HepG2 (cell line): ENCODE data around the gene SSPN. TPM values are rescaled to one million over a fixed set of nuclear protein-coding genes. Genes with fewer than 3 reads are reported as not detected.

Experiments
- AFF4 ChIP-seq: sonication (generic); formaldehyde crosslinking; IDR thresholded peaks from 2 replicates; pipeline ENCODE4 v1.4.0; 2020; ENCODE audit warnings: missing genetic modification reagents
- ASH2L ChIP-seq: fragments of 300-600, 200-600 bp; sonication (generic); IDR thresholded peaks from 2 replicates; pipeline ENCODE4 v1.7.0; 2017; ENCODE audit warnings: low read depth, mild to moderate bottlenecking, moderate library complexity, mixed read lengths, low read length; ENCODE audit not compliant: insufficient read length
- ATF6 ChIP-seq: sonication (generic); formaldehyde crosslinking; conservative IDR thresholded peaks from 2 replicates; pipeline ENCODE4 v1.4.0; 2020; ENCODE audit warnings: missing genetic modification reagents
- ATM ChIP-seq: fragments of 450-650 bp; IDR thresholded peaks from 2 replicates; pipeline ENCODE4 v1.7.1; 2017; ENCODE audit warnings: mild to moderate bottlenecking, borderline replicate concordance
- BORCS8-MEF2B ChIP-seq: sonication (generic); formaldehyde crosslinking; IDR thresholded peaks from 2 replicates; pipeline ENCODE4 v1.8.0; 2022; ENCODE audit warnings: mild to moderate bottlenecking, missing genetic modification reagents
- FOXO4 ChIP-seq: sonication (generic); formaldehyde crosslinking; conservative IDR thresholded peaks from 2 replicates; pipeline ENCODE4 v1.8.1; 2023; ENCODE audit warnings: missing genetic modification reagents
- GMEB2 ChIP-seq: IDR thresholded peaks from 2 replicates; pipeline ENCODE4 v1.6.1; 2016; ENCODE audit warnings: missing biosample characterization, missing genetic modification reagents, low read depth
- HDAC2 ChIP-seq: sonication (generic); formaldehyde crosslinking; IDR thresholded peaks from 2 replicates; pipeline ENCODE4 v1.4.0; 2020; ENCODE audit warnings: missing genetic modification reagents
- MAFG ChIP-seq: sonication (generic); formaldehyde crosslinking; IDR thresholded peaks from 2 replicates; pipeline ENCODE4 v1.5.1; 2020; ENCODE audit warnings: mild to moderate bottlenecking, missing genetic modification reagents
- MXI1 ChIP-seq: IDR thresholded peaks from 3 replicates; pipeline ENCODE4 v1.6.1; 2012; ENCODE audit warnings: low read depth, low read length, inconsistent platforms, borderline replicate concordance
- MYC ChIP-seq: sonication (generic); formaldehyde crosslinking; IDR thresholded peaks from 2 replicates; pipeline ENCODE4 v1.9.0; 2021; ENCODE audit warnings: missing genetic modification reagents, borderline replicate concordance
- TIGD3 ChIP-seq: sonication (generic); formaldehyde crosslinking; IDR thresholded peaks from 2 replicates; pipeline ENCODE4 v1.5.1; 2020; ENCODE audit warnings: mild to moderate bottlenecking, missing genetic modification reagents, borderline replicate concordance
- ZNF124 ChIP-seq: sonication (generic); formaldehyde crosslinking; IDR thresholded peaks from 2 replicates; pipeline ENCODE4 v1.4.0; 2020; ENCODE audit warnings: missing genetic modification reagents
- ZNF230 ChIP-seq: sonication (generic); formaldehyde crosslinking; IDR thresholded peaks from 2 replicates; pipeline ENCODE4 v1.4.0; 2020; ENCODE audit warnings: mild to moderate bottlenecking, missing genetic modification reagents
- ZNF234 ChIP-seq: sonication (generic); formaldehyde crosslinking; conservative IDR thresholded peaks from 2 replicates; pipeline ENCODE4 v1.5.1; 2020; ENCODE audit warnings: mild to moderate bottlenecking, missing genetic modification reagents
- ZNF263 ChIP-seq: sonication (generic); formaldehyde crosslinking; IDR thresholded peaks from 2 replicates; pipeline ENCODE4 v1.4.0; 2020; ENCODE audit warnings: missing genetic modification reagents
- ZNF597 ChIP-seq: sonication (generic); formaldehyde crosslinking; IDR thresholded peaks from 2 replicates; pipeline ENCODE4 v1.5.0; 2020; ENCODE audit warnings: missing genetic modification reagents
- polyA plus RNA-seq, 8 experiments: library from polyadenylated mRNA; depleted of rRNA in 3 of 8; stranded (reverse) in 7 of 8; unstranded in 1 of 8; fragments of >200 nt; fragmentation: Illumina TruSeq in 4 of 8; extraction: Trizol in 4 of 8; gene quantifications; 2 replicates each; pipeline versions ENCODE4 v1.2.1 to v1.2.3, GENCODE V29; 2011 to 2016; ENCODE audit warnings: low read depth in 4 of 8, missing spikeins in 1 of 8, mixed read lengths in 1 of 8; ENCODE audit not compliant: insufficient read depth in 1 of 8
- total RNA-seq, 5 experiments: library from RNA; depleted of rRNA; stranded (reverse); fragments of >200 nt; fragmentation: Illumina TruSeq; extraction: Trizol; gene quantifications; 2 replicates each; pipeline ENCODE4 v1.2.3, GENCODE V29; 2016; ENCODE audit warnings: low read depth in 1 of 5

SSPN gene
- total and polyA plus RNA-seq, 2 of the 13 experiments (the other 11 are each of a cell fraction or from before 2014, with no cell fraction given): not detected

GRCh38 chr12:26274441-26275312, 79.3 kb downstream of the SSPN start (continued):
- TF ChIP-seq ATF6 (CRISPR knock-in tag): no peak
- TF ChIP-seq HDAC2: peak; percentile 95
- TF ChIP-seq BORCS8-MEF2B (CRISPR knock-in tag): no peak
- no peak for TF ChIP-seq ZNF597 (CRISPR knock-in tag)
- peak; percentile 70; the same call in 1 of the 2 replicates for TF ChIP-seq ZNF124
- TF ChIP-seq ZNF234 (CRISPR knock-in tag): no peak
- TF ChIP-seq ZNF230 (CRISPR knock-in tag): no peak
- no peak for TF ChIP-seq TIGD3
- TF ChIP-seq FOXO4 (CRISPR knock-in tag): no peak
- no peak for TF ChIP-seq MXI1
- no peak for TF ChIP-seq ATM
- no peak; the same call in 1 of the 2 replicates for TF ChIP-seq MAFG (CRISPR knock-in tag)
- peak; percentile 79; the same call in 1 of the 2 replicates for TF ChIP-seq ZNF263
- TF ChIP-seq ASH2L: no peak
- peak; percentile 44; the same call in 1 of the 2 replicates for TF ChIP-seq MYC (CRISPR knock-in tag)
- no peak for TF ChIP-seq GMEB2 (CRISPR knock-in tag)
- TF ChIP-seq AFF4 (CRISPR knock-in tag): no peak
